HCT116 (cell line): Measurements from ENCODE around the gene P4HB. TPM values are rescaled to one million over a fixed set of nuclear protein-coding genes. Genes with fewer than 3 reads are reported as not detected.

Experiments
- ATAC-seq: fragments of 200-7000 bp; cut with Tn5 transposase; 2 replicates; pipeline ENCODE4 v1.9.1; 2020; ENCODE audit warnings: mild to moderate bottlenecking, moderate library complexity
- BruUV-seq: library from RNA; stranded (reverse); fragments of 400-500 nt; replicated peaks from 2 replicates; lab custom pipeline; 2021; lab: Mats Ljungman, UMichigan
- CTCF ChIA-PET: fragments of 300-600 bp; sonication (Branson Sonifier 250); formaldehyde crosslinking; loops from one replicate; lab custom pipeline; 2021; ENCODE audit warnings: antibody characterized with exemption; lab: Charles Lee
- POLR2A ChIA-PET: fragments of 300-600, 350-600 bp; sonication (Branson Sonifier 250); formaldehyde crosslinking; loops from one replicate; lab custom pipeline; 2021; ENCODE audit warnings: antibody characterized with exemption; lab: Charles Lee
- RAD21 ChIA-PET, 2 experiments: fragments of 300-600 bp; sonication (Branson Sonifier 250); formaldehyde crosslinking; loops; one replicate each; lab custom pipeline; 2023; ENCODE audit warnings: low total read pairs in 2 of 2; ENCODE audit not compliant: uncharacterized antibody in 2 of 2, unreplicated experiment in 2 of 2, low non-redundant PET in 1 of 2; lab: Charles Lee
- DNase-seq: peaks from one replicate; pipeline ENCODE4 v3.0.0-alpha.2; 2010; ENCODE audit warnings: low read depth, low spot score
- H2AFZ ChIP-seq: fragments of 200-600 bp; shearing (Covaris generic), sonication (generic); 2 replicates; pipeline ENCODE4 v1.6.1; 2017; ENCODE audit warnings: low read depth, mixed run types, mixed read lengths, antibody characterized with exemption, low read length; ENCODE audit not compliant: poor library complexity, severe bottlenecking
- H3K27ac ChIP-seq: 2 replicates; pipeline ENCODE4 v1.5.1; 2012; ENCODE audit warnings: low read depth, low read length
- H3K27me3 ChIP-seq: fragments of 200-600 bp; sonication (generic); 2 replicates; pipeline ENCODE4 v1.6.1; 2016; ENCODE audit warnings: mixed run types, low read length, mixed read lengths; ENCODE audit not compliant: insufficient read depth
- H3K36me3 ChIP-seq, 2 experiments: fragments of 200-500 bp in 1 of 2; fragments of 200-600 bp in 1 of 2; sonication (Bioruptor generic) in 1 of 2; sonication (generic) in 1 of 2; 2 replicates each; pipeline versions ENCODE4 v1.5.1 to v1.6.1; 2014 to 2016; ENCODE audit warnings: low read length in 2 of 2, inconsistent platforms in 1 of 2, mixed read lengths in 1 of 2, mixed run types in 1 of 2; ENCODE audit not compliant: insufficient read depth in 2 of 2, control insufficient read depth in 1 of 2
- H3K4me1 ChIP-seq, 2 experiments: fragments of 200-600 bp in 1 of 2; sonication (generic) in 1 of 2; 2 replicates each; pipeline versions ENCODE4 v1.5.1 to v1.6.1; 2012 to 2017; ENCODE audit warnings: low read length in 2 of 2, inconsistent platforms in 1 of 2, mild to moderate bottlenecking in 1 of 2, mixed read lengths in 1 of 2, mixed run types in 1 of 2, moderate library complexity in 1 of 2; ENCODE audit not compliant: insufficient read depth in 2 of 2, control insufficient read depth in 1 of 2
- H3K4me2 ChIP-seq: fragments of 200-600 bp; sonication (generic); 2 replicates; pipeline ENCODE4 v1.6.1; 2017; ENCODE audit warnings: mixed run types, low read length, mixed read lengths
- H3K4me3 ChIP-seq, 2 experiments: fragments of 200-600 bp in 1 of 2; sonication (generic) in 1 of 2; replicated peaks in 1 of 2; 2 replicates each; pipeline ENCODE4 v1.5.1; 2011 to 2016; ENCODE audit warnings: low read length in 2 of 2, control low read depth in 1 of 2, low read depth in 1 of 2, mild to moderate bottlenecking in 1 of 2, mixed read lengths in 1 of 2, mixed run types in 1 of 2
- H3K79me2 ChIP-seq: fragments of 200-600 bp; sonication (generic); 2 replicates; pipeline ENCODE4 v1.6.1; 2017; ENCODE audit warnings: mild to moderate bottlenecking, mixed run types, low read length, moderate library complexity, mixed read lengths; ENCODE audit not compliant: insufficient read depth
- H3K9ac ChIP-seq: fragments of 200-600 bp; sonication (generic); 2 replicates; pipeline ENCODE4 v1.6.1; 2016; ENCODE audit warnings: low read length, mixed read lengths
- H3K9me2 ChIP-seq: fragments of 200-600 bp; sonication (generic), shearing (Covaris generic); 2 replicates; pipeline ENCODE4 v1.6.1; 2017; ENCODE audit warnings: mixed run types, mild to moderate bottlenecking, moderate library complexity; ENCODE audit not compliant: insufficient read depth
- H3K9me3 ChIP-seq, 2 experiments: fragments of 200-500 bp in 1 of 2; fragments of 200-600 bp in 1 of 2; sonication (Bioruptor generic) in 1 of 2; sonication (generic) in 1 of 2; 2 replicates each; pipeline ENCODE4 v1.6.1; 2014 to 2017; ENCODE audit warnings: low read length in 2 of 2, mixed read lengths in 2 of 2, inconsistent platforms in 1 of 2, low read depth in 1 of 2, mild to moderate bottlenecking in 1 of 2, mixed run types in 1 of 2, moderate library complexity in 1 of 2; ENCODE audit not compliant: control insufficient read depth in 1 of 2, insufficient read depth in 1 of 2
- H4K20me1 ChIP-seq: fragments of 200-600 bp; sonication (generic), shearing (Covaris generic); 2 replicates; pipeline ENCODE4 v1.6.1; 2017; ENCODE audit warnings: mixed run types, mild to moderate bottlenecking, moderate library complexity; ENCODE audit not compliant: insufficient read depth
- CBX3 ChIP-seq: IDR thresholded peaks from 2 replicates; pipeline ENCODE4 v1.6.1; 2012; ENCODE audit warnings: low read depth
- EZH2phosphoT487 ChIP-seq: fragments of 200-600 bp; IDR thresholded peaks from 2 replicates; pipeline ENCODE4 v1.6.1; 2018; ENCODE audit warnings: antibody characterized with exemption, borderline replicate concordance
- FOSL1 ChIP-seq: IDR thresholded peaks from 2 replicates; pipeline ENCODE4 v1.6.1; 2012; ENCODE audit warnings: low read depth
- JUND ChIP-seq: IDR thresholded peaks from 2 replicates; pipeline ENCODE4 v1.6.1; 2012
- SIN3A ChIP-seq: IDR thresholded peaks from 2 replicates; pipeline ENCODE4 v1.6.1; 2012; ENCODE audit warnings: low read depth
- SP1 ChIP-seq: IDR thresholded peaks from 2 replicates; pipeline ENCODE4 v1.6.1; 2012; ENCODE audit warnings: low read depth
- YY1 ChIP-seq: IDR thresholded peaks from 2 replicates; pipeline ENCODE4 v1.6.1; 2011; ENCODE audit warnings: low read length, low read depth, moderate library complexity, mild to moderate bottlenecking; ENCODE audit not compliant: insufficient replicate concordance; ENCODE audit errors: extremely low read depth
- ZFX ChIP-seq: fragments of 450-650 bp; IDR thresholded peaks from 2 replicates; pipeline ENCODE4 v1.6.1; 2017
- ZNF274 ChIP-seq: fragments of 200-500 bp; sonication (Bioruptor generic); IDR thresholded peaks from 2 replicates; pipeline ENCODE4 v1.6.1; 2014; ENCODE audit warnings: mild to moderate bottlenecking, low read depth, low read length, inconsistent platforms
- intact Hi-C: fragments of 100-400 bp; cut with micrococcal nuclease; formaldehyde crosslinking; loops from 2 replicates; pipeline ENCODE4 v1.10.0; 2022
- total RNA-seq: library from RNA; stranded (reverse); gene quantifications from one replicate; pipeline ENCODE4 v1.2.1, GENCODE V29; 2021; ENCODE audit not compliant: unreplicated experiment
- TF ChIP-seq, protein P1 (sequence below): IDR thresholded peaks from 2 replicates; pipeline ENCODE4 v1.6.1; 2011; ENCODE audit warnings: mild to moderate bottlenecking, low read length, moderate library complexity; ENCODE audit not compliant: insufficient replicate concordance; ENCODE audit errors: extremely low read depth

The P4HB gene
- total RNA-seq, 1 experiment from 2014 or later = 1,043 TPM

DNA sequence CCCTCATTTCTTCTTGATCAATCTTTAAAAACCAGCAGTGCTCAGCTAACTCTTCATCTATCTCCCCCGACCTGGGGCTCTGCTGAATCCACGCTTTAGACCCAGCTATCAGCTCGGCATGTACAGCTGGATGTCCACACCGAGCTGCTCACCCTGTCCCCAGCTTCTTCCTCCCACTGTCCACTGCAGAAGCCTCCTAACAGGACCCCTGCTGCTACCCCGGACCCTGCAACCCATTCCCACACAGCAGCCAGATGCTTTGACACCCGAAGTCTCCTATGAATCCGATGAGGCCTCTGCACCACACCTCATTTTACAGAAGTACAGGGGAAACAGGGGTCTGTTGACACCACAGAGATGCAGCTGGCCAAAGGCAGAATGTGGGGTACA, 42.6 kb downstream of the P4HB start:
- no peak overlapping the region for H3K4me3 ChIP-seq
- no peak for ATAC-seq
- intact Hi-C loops = no loop called here
- H2AFZ ChIP-seq = no peak overlapping the region
- no peaks in the 10 kb centered on the region for H3K27me3 ChIP-seq
- no peaks in the 10 kb centered on the region for H3K9me2 ChIP-seq
- TF ChIP-seq JUND (no peak), CBX3 (no peak), EZH2phosphoT487 (no peak), FOSL1 (no peak), ZFX (no peak), ZNF274 (no peak), SIN3A (no peak)
- TF ChIP-seq, protein P1, sequence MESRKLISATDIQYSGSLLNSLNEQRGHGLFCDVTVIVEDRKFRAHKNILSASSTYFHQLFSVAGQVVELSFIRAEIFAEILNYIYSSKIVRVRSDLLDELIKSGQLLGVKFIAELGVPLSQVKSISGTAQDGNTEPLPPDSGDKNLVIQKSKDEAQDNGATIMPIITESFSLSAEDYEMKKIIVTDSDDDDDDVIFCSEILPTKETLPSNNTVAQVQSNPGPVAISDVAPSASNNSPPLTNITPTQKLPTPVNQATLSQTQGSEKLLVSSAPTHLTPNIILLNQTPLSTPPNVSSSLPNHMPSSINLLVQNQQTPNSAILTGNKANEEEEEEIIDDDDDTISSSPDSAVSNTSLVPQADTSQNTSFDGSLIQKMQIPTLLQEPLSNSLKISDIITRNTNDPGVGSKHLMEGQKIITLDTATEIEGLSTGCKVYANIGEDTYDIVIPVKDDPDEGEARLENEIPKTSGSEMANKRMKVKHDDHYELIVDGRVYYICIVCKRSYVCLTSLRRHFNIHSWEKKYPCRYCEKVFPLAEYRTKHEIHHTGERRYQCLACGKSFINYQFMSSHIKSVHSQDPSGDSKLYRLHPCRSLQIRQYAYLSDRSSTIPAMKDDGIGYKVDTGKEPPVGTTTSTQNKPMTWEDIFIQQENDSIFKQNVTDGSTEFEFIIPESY = no peak
- TF ChIP-seq, all 23 proteins: peak for 0
- ChIA-PET CTCF (no interaction called here), RAD21 (no interaction called here), POLR2A (no interaction called here)
- no peaks in the 10 kb centered on the region for H3K9me3 ChIP-seq
- DNase-seq = no peak
- no TSS peak for BruUV-seq
- H3K4me2 ChIP-seq = no peak overlapping the region
- H3K9ac ChIP-seq = no peak overlapping the region
- H3K36me3 ChIP-seq = no peaks in the 10 kb centered on the region
- peaks cover 16 to 33% of the 10 kb centered on the region in 2 experiments for H3K4me1 ChIP-seq
- H3K79me2 ChIP-seq = no peaks in the 10 kb centered on the region
- H3K27ac ChIP-seq = no peak overlapping the region
- H4K20me1 ChIP-seq = no peaks in the 10 kb centered on the region

DNA sequence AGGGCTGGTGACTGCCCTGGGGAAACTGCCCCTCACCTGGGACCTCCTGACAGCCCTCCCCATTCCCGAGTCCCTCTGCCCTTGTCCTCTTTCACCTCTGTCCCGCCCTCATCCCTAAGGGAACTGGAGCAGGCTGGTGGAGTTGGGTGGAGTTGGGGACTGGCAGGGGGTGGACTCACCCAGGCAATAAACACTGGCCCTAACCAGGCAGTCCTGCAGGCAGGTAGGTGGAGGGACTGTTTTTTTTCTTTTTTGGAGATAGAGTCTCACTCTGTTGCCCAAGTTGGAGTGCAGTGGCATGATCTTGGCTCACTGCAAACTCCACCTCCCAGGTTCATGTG, 44.7 kb downstream of the P4HB start:
- no peaks in the 10 kb centered on the region for H3K79me2 ChIP-seq
- no peak overlapping the region for H3K4me3 ChIP-seq
- POLR2A ChIA-PET = no interaction called here
- H3K4me1 ChIP-seq = peaks cover 3 to 16% of the 10 kb centered on the region in 2 experiments; a peak in 2 of 4 replicates
- no peak overlapping the region for H2AFZ ChIP-seq
- no peaks in the 10 kb centered on the region for H4K20me1 ChIP-seq
- intact Hi-C loops = no loop called here
- ATAC-seq (0 out of 2 replicates have a peak, but pooled peaks have one; percentile 17), DNase-seq (no peak)
- H3K4me2 ChIP-seq = no peak overlapping the region
- TF ChIP-seq ZNF274 (no peak), ZFX (no peak), YY1 (no peak), JUND (no peak), SP1 (no peak), EZH2phosphoT487 (no peak)
- TF ChIP-seq, protein P1 = no peak
- H3K36me3 ChIP-seq = no peaks in the 10 kb centered on the region
- H3K9me2 ChIP-seq = no peaks in the 10 kb centered on the region
- H3K9ac ChIP-seq = no peak overlapping the region
- no peak overlapping the region; the same call in 1 of the 2 replicates for H3K27ac ChIP-seq
- no peaks in the 10 kb centered on the region for H3K9me3 ChIP-seq
- RAD21 ChIA-PET = no interaction called here
- CTCF ChIA-PET = no interaction called here
- H3K27me3 ChIP-seq = no peaks in the 10 kb centered on the region
- BruUV-seq = no TSS peak
